Measurements from ENCODE around the gene UBXN7. TPM values are rescaled to one million over a fixed set of nuclear protein-coding genes. Genes with fewer than 3 reads are reported as not detected.
"Not testable (repeated sequence)": the region's sequence is repeated elsewhere in the genome, so short reads cannot be mapped to it uniquely, and the experiment has no call there.

Gene UBXN7
- total RNA-seq (10 to 100 TPM; 12.2 to 23.7 (median 14.7) TPM), polyA plus RNA-seq (1 to 10 TPM; 1.3 to 6.2 (median 1.9) TPM)
- long read RNA-seq, donor 1, full-length matches to known transcripts = 3 of 3 reads
- long read RNA-seq, donor 1, partial matches to known transcripts = 0 of 3 reads
- long read RNA-seq, donor 1, other reads (novel, unspliced or antisense) = 0 of 3 reads
- long read RNA-seq, donor 2, full-length matches to known transcripts = 2 of 10 reads
- long read RNA-seq, donor 2, partial matches to known transcripts = 3 of 10 reads
- long read RNA-seq, donor 2, other reads (novel, unspliced or antisense) = 5 of 10 reads

GRCh38 chr3:196432137-196432879, at the start of gene UBXN7:
Gene UBXN7 (minus strand): TSS chr3:196432427. CDS start chr3:196432399, 28 bp downstream.
- peaks cover 11% of the 10 kb centered on the region for H3K4me1 ChIP-seq
- peak within 1 kb of the TSS; percentile 94 for H3K27ac ChIP-seq
- intact Hi-C loops (cut with DNase I) = no loop called here
- DNase-seq (peak; percentile 95 to 98), ATAC-seq (peak; percentile 98 to 99 (median 98))
- no peak for TF ChIP-seq CTCF (IDR thresholded peaks at IDR 0.05)
- no peaks in the 10 kb centered on the region for H3K9me3 ChIP-seq
- H3K4me3 ChIP-seq = peak within 1 kb of the TSS; percentile 93
- 0% methylated on average over 46 to 67 of the region's 67 CpGs for WGBS, 3 donors
- no peaks in the 10 kb centered on the region for H3K27me3 ChIP-seq (ENCODE audit: insufficient read depth in 3 of 3, low read length in 2 of 3)
- H3K36me3 ChIP-seq (ENCODE audit: insufficient read depth in 1 of 2, low read depth in 1 of 2) = no peaks in the 10 kb centered on the region

GRCh38 chr3:196477678-196478077, 45.5 kb upstream of the UBXN7 start:
- no peak for TF ChIP-seq CTCF (IDR thresholded peaks at IDR 0.05)
- Histone ChIP-seq H3K27me3 (ENCODE audit: insufficient read depth in 3 of 3, low read length in 2 of 3) (no peaks in the 10 kb centered on the region), H3K4me3 (no peak overlapping the region), H3K9me3 (no peaks in the 10 kb centered on the region), H3K36me3 (ENCODE audit: insufficient read depth in 1 of 2, low read depth in 1 of 2) (peaks cover 3 to 89% of the 10 kb centered on the region in 2 donors), H3K4me1 (no peaks in the 10 kb centered on the region), H3K27ac (no peak overlapping the region)
- ATAC-seq (no peak), DNase-seq (no peak)
- intact Hi-C loops (cut with DNase I) = no loop called here
- 97 to 100% (median 99%) methylated on average over 4 of the region's 4 CpGs for WGBS, 3 donors

- DNase-seq (no peak), ATAC-seq (no peak)
- Histone ChIP-seq H3K27ac (no peak overlapping the region), H3K4me1 (no peaks in the 10 kb centered on the region), H3K9me3 (no peaks in the 10 kb centered on the region), H3K27me3 (ENCODE audit: insufficient read depth in 3 of 3, low read length in 2 of 3) (no peaks in the 10 kb centered on the region), H3K36me3 (ENCODE audit: insufficient read depth in 1 of 2, low read depth in 1 of 2) (peaks cover 13 to 67% of the 10 kb centered on the region in 2 donors), H3K4me3 (no peak overlapping the region)
- WGBS, 3 donors = 91 to 94% (median 92%) methylated on average over 8 of the region's 8 CpGs
- intact Hi-C loops (cut with DNase I) = no loop called here
- no peak for TF ChIP-seq CTCF (IDR thresholded peaks at IDR 0.05)
Measured at GRCh38 chr3:196472286-196472685, 40.1 kb upstream of the UBXN7 start.

GRCh38 chr3:196471551-196471950, 39.3 kb upstream of the UBXN7 start:
- H3K27ac ChIP-seq = no peak overlapping the region
- no peak overlapping the region for H3K4me3 ChIP-seq
- 66 to 72% (median 67%) methylated on average over 2 of the region's 2 CpGs for WGBS, 3 donors
- ATAC-seq = no peak
- intact Hi-C loops (cut with DNase I) = no loop called here
- no peaks in the 10 kb centered on the region for H3K4me1 ChIP-seq
- H3K9me3 ChIP-seq = no peaks in the 10 kb centered on the region
- no peaks in the 10 kb centered on the region for H3K27me3 ChIP-seq (ENCODE audit: insufficient read depth in 3 of 3, low read length in 2 of 3)
- no peak for TF ChIP-seq CTCF (IDR thresholded peaks at IDR 0.05)
- no peak for DNase-seq
- peaks cover 13 to 60% of the 10 kb centered on the region in 2 donors for H3K36me3 ChIP-seq (ENCODE audit: insufficient read depth in 1 of 2, low read depth in 1 of 2)

- DNase-seq = not testable (repeated sequence)
Measured at GRCh38 chr3:196470182-196470581, 38.0 kb upstream of the UBXN7 start.

More at GRCh38 chr3:196470182-196470581, 38.0 kb upstream of the UBXN7 start:
- peaks cover 13 to 54% of the 10 kb centered on the region in 2 donors for H3K36me3 ChIP-seq (ENCODE audit: insufficient read depth in 1 of 2, low read depth in 1 of 2)
- H3K4me1 ChIP-seq; ATAC-seq; H3K27me3 ChIP-seq (ENCODE audit: insufficient read depth in 3 of 3, low read length in 2 of 3); H3K4me3 ChIP-seq; H3K9me3 ChIP-seq; H3K27ac ChIP-seq; intact Hi-C loops (cut with DNase I): not testable (repeated sequence)
- WGBS, 3 donors = 91 to 96% (median 94%) methylated on average over 3 of the region's 3 CpGs
